ENCODE results near the gene MMRN1.

Gene MMRN1

GRCh38 chr4:90002441-90003062, 107.9 kb downstream of the MMRN1 start:
- no peaks in the 10 kb centered on the region for H3K9me3 ChIP-seq (ENCODE audit: control insufficient read depth, low read depth, low read length)
- no peak overlapping the region for H3K9ac ChIP-seq (ENCODE audit: low read length)
- H3K27me3 ChIP-seq (ENCODE audit: control insufficient read depth, insufficient read depth, low read length), result no peaks in the 10 kb centered on the region
- H3K27ac ChIP-seq (ENCODE audit: low read length), result no peak overlapping the region
- H3K4me3 ChIP-seq (ENCODE audit: low read length), result no peak overlapping the region
- H3K4me1 ChIP-seq (ENCODE audit: control insufficient read depth, low read depth, low read length), result peaks cover 11% of the 10 kb centered on the region
- H3K36me3 ChIP-seq (ENCODE audit: control insufficient read depth, low read depth, low read length), result no peaks in the 10 kb centered on the region

All from iPS-18a (cell line).